GM12892 (cell line): ENCODE data around the gene ARHGAP23.
"Not testable (repeated sequence)": the region's sequence is repeated elsewhere in the genome, so short reads cannot be mapped to it uniquely, and the experiment has no call there.

Source experiments
- DNase-seq: peaks from one replicate; pipeline ENCODE4 v3.0.0; 2011; ENCODE audit not compliant: insufficient read length
- FAIRE-seq: peaks from 2 replicates; lab custom pipeline; 2011; peaks lifted over from hg19 to GRCh38; lab: Jason Lieb, UNC
- POLR2A ChIP-seq: IDR thresholded peaks from 2 replicates; pipeline ENCODE4 v1.6.1; 2011; ENCODE audit warnings: low read depth, low read length, control low read depth
- POLR2AphosphoS5 ChIP-seq: IDR thresholded peaks from 2 replicates; pipeline ENCODE4 v1.6.1; 2011; ENCODE audit warnings: low read depth, low read length, control low read depth
- TAF1 ChIP-seq: IDR thresholded peaks from 2 replicates; pipeline ENCODE4 v1.6.1; 2011; ENCODE audit warnings: low read depth, mild to moderate bottlenecking, control low read depth, low read length, borderline replicate concordance

Gene ARHGAP23

GRCh38 chr17:38466346-38467315 is 38.4 kb downstream of the ARHGAP23 start:
- no peak for FAIRE-seq
- TF ChIP-seq TAF1 (no peak), POLR2A (no peak), POLR2AphosphoS5 (no peak)
- DNase-seq, result no peak

DNA sequence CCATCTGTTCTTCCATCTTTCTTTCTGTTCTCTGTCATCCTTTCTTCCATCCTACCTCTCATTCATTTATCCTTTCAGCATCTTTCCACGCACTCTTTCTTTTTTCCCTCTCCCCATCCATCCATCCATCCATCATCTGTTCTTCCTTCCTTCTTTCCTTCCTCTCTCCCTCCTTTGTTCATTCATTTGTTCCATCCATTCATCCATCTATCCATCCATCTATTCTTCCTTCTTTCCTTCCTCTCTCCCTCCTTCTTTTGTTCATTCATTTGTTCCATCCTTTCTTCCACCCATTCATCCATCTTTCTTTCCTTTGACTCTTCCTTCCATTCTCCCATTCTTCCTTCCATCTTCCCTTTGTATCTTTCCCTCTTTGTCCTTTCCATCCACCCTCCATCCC is 39.2 kb downstream of the ARHGAP23 start:
- DNase-seq (no peak), FAIRE-seq (no peak)
- TF ChIP-seq TAF1 (no peak), POLR2AphosphoS5 (no peak), POLR2A (no peak)

GRCh38 chr17:38469875-38470274 is 41.6 kb downstream of the ARHGAP23 start:
- TF ChIP-seq TAF1 (no peak), POLR2AphosphoS5 (no peak), POLR2A (no peak)
- FAIRE-seq, result no peak
- DNase-seq, result no peak

DNA sequence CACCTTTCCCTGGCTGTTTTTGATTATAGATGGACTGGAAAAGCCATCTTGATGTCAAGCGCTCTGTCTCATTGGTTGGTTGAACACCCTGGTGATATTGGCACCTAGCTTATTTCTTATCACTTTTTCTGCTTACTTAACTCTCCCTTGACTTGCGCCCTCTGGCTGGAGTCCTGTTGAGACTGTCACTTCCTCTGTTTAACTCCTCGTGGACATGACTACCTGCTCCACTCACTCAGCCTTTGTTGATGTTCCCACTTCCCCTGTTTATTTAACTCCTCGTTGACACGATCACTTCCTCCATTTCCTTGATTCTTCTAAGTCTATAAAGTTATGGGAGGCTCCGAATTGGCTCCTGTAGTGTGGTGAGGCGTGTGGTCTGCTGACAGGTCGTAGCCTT is 43.0 kb downstream of the ARHGAP23 start:
- FAIRE-seq, result not testable (repeated sequence)

DNA sequence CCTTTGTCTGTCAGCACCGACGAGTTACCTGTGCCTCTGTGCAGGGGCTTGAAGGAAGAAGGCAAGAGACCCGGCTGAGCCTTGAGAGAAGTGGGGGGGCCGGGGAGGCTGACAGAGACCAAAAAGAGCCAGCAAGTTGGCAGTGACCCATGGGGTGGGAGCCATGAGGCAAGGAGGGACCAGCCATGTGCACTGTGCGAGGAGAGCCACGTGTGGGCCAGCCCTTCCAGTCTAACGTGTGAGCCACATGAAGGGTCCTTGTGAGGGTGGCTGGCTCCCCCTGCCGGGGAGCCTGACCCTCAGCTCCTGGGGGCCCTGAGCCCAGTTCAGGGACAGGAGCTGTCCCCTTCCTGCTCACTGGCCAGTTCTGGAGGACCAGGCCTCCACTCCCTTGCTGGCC is 46.4 kb downstream of the ARHGAP23 start:
- not testable (repeated sequence) for DNase-seq, FAIRE-seq

More for the DNA sequence above, 43.0 kb downstream of the ARHGAP23 start:
- not testable (repeated sequence) for DNase-seq

GRCh38 chr17:38476549-38476948 is 48.3 kb downstream of the ARHGAP23 start:
- FAIRE-seq, result no peak
- TF ChIP-seq POLR2A (no peak), TAF1 (no peak), POLR2AphosphoS5 (no peak)
- no peak for DNase-seq

DNA sequence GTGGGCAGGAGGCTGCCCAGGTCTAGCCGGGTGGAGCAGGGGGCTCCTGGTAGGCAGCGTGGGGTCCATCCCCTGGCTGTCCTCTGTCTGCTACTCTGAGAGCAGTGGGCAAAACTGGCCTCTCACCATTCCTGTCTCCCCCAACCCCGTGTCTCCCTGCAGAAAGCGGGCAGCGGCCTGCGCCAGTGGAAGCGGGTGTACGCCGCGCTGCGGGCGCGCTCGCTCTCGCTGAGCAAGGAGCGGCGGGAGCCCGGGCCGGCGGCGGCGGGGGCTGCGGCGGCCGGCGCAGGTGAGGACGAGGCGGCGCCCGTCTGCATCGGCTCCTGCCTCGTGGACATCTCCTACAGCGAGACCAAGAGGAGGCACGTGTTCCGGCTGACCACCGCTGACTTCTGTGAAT is 49.2 kb downstream of the ARHGAP23 start:
- not testable (repeated sequence) for DNase-seq, FAIRE-seq

DNA sequence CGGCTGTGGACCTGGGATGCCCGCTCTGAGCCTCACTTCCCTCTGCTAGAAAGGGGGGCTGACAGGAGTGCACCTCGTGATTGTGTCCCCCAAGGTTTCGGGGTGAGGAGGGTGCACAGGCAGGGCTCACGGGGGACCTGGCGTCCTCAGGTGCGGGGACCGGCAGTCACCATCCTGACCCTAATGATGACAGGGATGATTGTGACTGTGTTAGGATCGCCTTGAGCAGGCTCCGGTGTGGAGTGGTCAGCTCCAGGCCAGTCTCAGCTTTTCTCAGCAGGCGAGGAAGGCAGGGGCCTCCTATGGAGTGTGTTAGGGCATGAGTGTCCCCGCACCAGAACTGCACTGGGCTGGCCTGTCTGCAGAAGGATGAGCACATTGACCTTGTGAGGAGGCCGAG is 49.7 kb downstream of the ARHGAP23 start:
- not testable (repeated sequence) for FAIRE-seq, DNase-seq

- DNase-seq, FAIRE-seq: not testable (repeated sequence)
Observed at GRCh38 chr17:38478667-38479066, 50.4 kb downstream of the ARHGAP23 start.

- FAIRE-seq, DNase-seq: not testable (repeated sequence)
Observed at GRCh38 chr17:38482039-38482699, 53.9 kb downstream of the ARHGAP23 start.

GRCh38 chr17:38482700-38483043 is 54.4 kb downstream of the ARHGAP23 start:
- DNase-seq, FAIRE-seq: not testable (repeated sequence)

- DNase-seq, FAIRE-seq: not testable (repeated sequence)
Observed at GRCh38 chr17:38484242-38485145, 56.2 kb downstream of the ARHGAP23 start.

- FAIRE-seq, result no peak
- no peak for DNase-seq
- TF ChIP-seq TAF1, result no peak
- TF ChIP-seq POLR2AphosphoS5, result no peak
- TF ChIP-seq POLR2A, result no peak
Observed at GRCh38 chr17:38485146-38485468, 56.8 kb downstream of the ARHGAP23 start.
